SK-N-SH (cell line): ENCODE results near the gene MYO3A. TPM values are rescaled to one million over a fixed set of nuclear protein-coding genes. Genes with fewer than 3 reads are reported as not detected.

ENCODE experiments used
- CTCF ChIA-PET: fragments of 300-600, 350-600 bp; formaldehyde crosslinking; extraction: SDS; loops from one replicate; lab custom pipeline; 2021; lab: Yijun Ruan, JAX
- POLR2A ChIA-PET: fragments of 350-600 bp; sonication (Branson Sonifier 250); formaldehyde crosslinking; extraction: SDS; loops from one replicate; lab custom pipeline; 2020; ENCODE audit warnings: antibody characterized with exemption, inconsistent platforms; lab: Yijun Ruan, JAX
- DNase-seq: peaks from one replicate; pipeline ENCODE4 v3.0.0; 2012
- H2AFZ ChIP-seq: fragments of 200-600 bp; sonication (generic); 2 replicates; pipeline ENCODE4 v1.8.1; 2016; ENCODE audit warnings: antibody characterized with exemption, mild to moderate bottlenecking, low read depth
- H3F3A ChIP-seq: fragments of 200-600 bp; sonication (generic); replicated peaks from 2 replicates; pipeline ENCODE3; 2016; ENCODE audit warnings: antibody characterized with exemption, mild to moderate bottlenecking; ENCODE audit not compliant: insufficient read depth
- H3K27ac ChIP-seq, 2 experiments: fragments of 200-500 bp in 1 of 2; fragments of 200-600 bp in 1 of 2; sonication (Bioruptor generic) in 1 of 2; sonication (generic), shearing (Covaris generic) in 1 of 2; 2 replicates each; pipeline versions ENCODE4 v1.5.1 to v1.6.1; 2014 to 2016; ENCODE audit warnings: low read depth in 2 of 2, inconsistent platforms in 1 of 2, low read length in 1 of 2, mild to moderate bottlenecking in 1 of 2, mixed read lengths in 1 of 2
- H3K27me3 ChIP-seq: fragments of 200-600 bp; sonication (generic), shearing (Covaris generic); 2 replicates; pipeline ENCODE4 v1.6.1; 2016; ENCODE audit warnings: mixed run types; ENCODE audit not compliant: insufficient read depth
- H3K36me3 ChIP-seq, 2 experiments: fragments of 200-500 bp in 1 of 2; fragments of 200-600 bp in 1 of 2; sonication (Bioruptor generic) in 1 of 2; sonication (generic) in 1 of 2; replicated peaks in 1 of 2; 2 replicates each; pipeline versions ENCODE3 to v1.5.1; 2014 to 2016; ENCODE audit warnings: low read length in 1 of 2, mild to moderate bottlenecking in 1 of 2; ENCODE audit not compliant: insufficient read depth in 2 of 2, control insufficient read depth in 1 of 2
- H3K4me1 ChIP-seq, 2 experiments: fragments of 200-500 bp in 1 of 2; fragments of 200-600 bp in 1 of 2; sonication (Bioruptor generic) in 1 of 2; sonication (generic), shearing (Covaris generic) in 1 of 2; 2 replicates each; pipeline versions ENCODE4 v1.5.1 to v1.6.1; 2014 to 2016; ENCODE audit warnings: low read depth in 1 of 2, low read length in 1 of 2, mixed run types in 1 of 2; ENCODE audit not compliant: insufficient read depth in 2 of 2, control insufficient read depth in 1 of 2
- H3K4me2 ChIP-seq: fragments of 200-600 bp; sonication (generic), shearing (Covaris generic); 2 replicates; pipeline ENCODE4 v1.6.1; 2017; ENCODE audit warnings: mixed run types
- H3K4me3 ChIP-seq, 2 experiments: fragments of 200-500 bp in 1 of 2; fragments of 200-600 bp in 1 of 2; sonication (Bioruptor generic) in 1 of 2; sonication (generic), shearing (Covaris generic) in 1 of 2; 2 replicates each; pipeline versions ENCODE4 v1.5.1 to v1.8.1; 2014 to 2016; ENCODE audit warnings: low read depth in 2 of 2, inconsistent platforms in 1 of 2, low read length in 1 of 2, mild to moderate bottlenecking in 1 of 2, mixed read lengths in 1 of 2, moderate library complexity in 1 of 2
- H3K79me2 ChIP-seq: fragments of 200-600 bp; sonication (generic); 2 replicates; pipeline ENCODE4 v1.8.1; 2017; ENCODE audit warnings: mild to moderate bottlenecking; ENCODE audit not compliant: insufficient read depth
- H3K9ac ChIP-seq: fragments of 200-600 bp; sonication (generic); 2 replicates; pipeline ENCODE4 v1.6.1; 2017; ENCODE audit warnings: mixed run types
- H3K9me2 ChIP-seq: fragments of 200-600 bp; sonication (generic); 2 replicates; pipeline ENCODE4 v1.6.1; 2017; ENCODE audit warnings: mixed run types
- H3K9me3 ChIP-seq: fragments of 200-600 bp; sonication (generic); 2 replicates; pipeline ENCODE4 v1.6.1; 2017; ENCODE audit warnings: mixed run types, mild to moderate bottlenecking, moderate library complexity
- H4K20me1 ChIP-seq: fragments of 200-600 bp; sonication (generic); 2 replicates; pipeline ENCODE4 v1.6.1; 2017; ENCODE audit warnings: mild to moderate bottlenecking, mixed run types; ENCODE audit not compliant: insufficient read depth
- CTCF ChIP-seq: fragments of 200-600 bp; sonication (generic); IDR thresholded peaks from 2 replicates; pipeline ENCODE4 v1.6.1; 2017; ENCODE audit warnings: antibody characterized with exemption, mild to moderate bottlenecking, moderate library complexity
- FOXJ3 ChIP-seq: sonication (generic); formaldehyde crosslinking; IDR thresholded peaks from 2 replicates; pipeline ENCODE4 v1.5.1; 2020; ENCODE audit warnings: mild to moderate bottlenecking, missing genetic modification reagents
- GABPA ChIP-seq: IDR thresholded peaks from 2 replicates; pipeline ENCODE4 v1.4.0; 2012; ENCODE audit warnings: low read depth, mild to moderate bottlenecking
- GATA2 ChIP-seq: sonication (generic); formaldehyde crosslinking; IDR thresholded peaks from 2 replicates; pipeline ENCODE4 v1.5.0; 2020; ENCODE audit warnings: mild to moderate bottlenecking, missing genetic modification reagents
- JUND ChIP-seq: IDR thresholded peaks from 2 replicates; pipeline ENCODE4 v1.4.0; 2012
- MAX ChIP-seq: IDR thresholded peaks from 2 replicates; pipeline ENCODE4 v1.4.0; 2012; ENCODE audit warnings: low read depth
- MXI1 ChIP-seq: IDR thresholded peaks from 2 replicates; pipeline ENCODE4 v1.6.1; 2012; ENCODE audit warnings: mild to moderate bottlenecking, low read depth, low read length, improper control_type of control experiment
- NFIC ChIP-seq: IDR thresholded peaks from 2 replicates; pipeline ENCODE4 v1.4.0; 2012; ENCODE audit warnings: borderline replicate concordance
- NRF1 ChIP-seq: IDR thresholded peaks from 2 replicates; pipeline ENCODE4 v1.6.1; 2012; ENCODE audit warnings: low read depth, mild to moderate bottlenecking, low read length
- RAD21 ChIP-seq: IDR thresholded peaks from 2 replicates; pipeline ENCODE4 v1.6.1; 2012; ENCODE audit warnings: mild to moderate bottlenecking, low read length
- RCOR1 ChIP-seq: fragments of 150-350 bp; IDR thresholded peaks from 2 replicates; pipeline ENCODE4 v1.6.1; 2017; ENCODE audit warnings: antibody characterized with exemption, low read length
- RXRA ChIP-seq: IDR thresholded peaks from 2 replicates; pipeline ENCODE4 v1.4.0; 2012; ENCODE audit warnings: low read depth, mild to moderate bottlenecking, borderline replicate concordance
- SIN3A ChIP-seq: IDR thresholded peaks from 2 replicates; pipeline ENCODE4 v1.6.1; 2012; ENCODE audit warnings: low read depth, mild to moderate bottlenecking, low read length, moderate library complexity, borderline replicate concordance
- TEAD4 ChIP-seq: IDR thresholded peaks from 2 replicates; pipeline ENCODE4 v1.4.0; 2012; ENCODE audit warnings: mild to moderate bottlenecking, borderline replicate concordance; ENCODE audit not compliant: insufficient read depth
- USF2 ChIP-seq: fragments of 150-350 bp; IDR thresholded peaks from 2 replicates; pipeline ENCODE4 v1.6.1; 2017; ENCODE audit warnings: antibody characterized with exemption, low read length, low read depth, borderline replicate concordance
- ZBTB33 ChIP-seq: IDR thresholded peaks from 2 replicates; pipeline ENCODE4 v1.4.0; 2012; ENCODE audit warnings: low read depth, borderline replicate concordance
- WGBS: methylation state at CpG from one replicate; pipeline ENCODE4 v1.1.6; 2017; ENCODE audit warnings: low lambda C conversion rate; 5-methylcytosine and 5-hydroxymethylcytosine counted together
- polyA plus RNA-seq, 3 experiments: library from polyadenylated mRNA; depleted of rRNA; stranded (reverse); fragments of >200 nt; gene quantifications; 2 replicates each; pipeline ENCODE4 v1.2.3, GENCODE V29; 2012

Gene MYO3A
- polyA plus RNA-seq, 1 of the 3 experiments (the other 2 are of a cell fraction), result not detected

GRCh38 chr10:25899304-25899703 is 34.7 kb upstream of the MYO3A start:
- Histone ChIP-seq H3F3A (no peaks in the 10 kb centered on the region), H3K9me3 (no peaks in the 10 kb centered on the region), H3K27ac (no peak overlapping the region), H2AFZ (no peak overlapping the region), H3K4me3 (no peak overlapping the region), H3K4me1 (no peaks in the 10 kb centered on the region), H3K27me3 (no peaks in the 10 kb centered on the region), H3K79me2 (no peaks in the 10 kb centered on the region), H3K36me3 (no peaks in the 10 kb centered on the region), H3K4me2 (no peak overlapping the region), H4K20me1 (no peaks in the 10 kb centered on the region), H3K9me2 (no peaks in the 10 kb centered on the region)
- POLR2A ChIA-PET, result no interaction called here
- DNase-seq, result no peak
- CTCF ChIA-PET, result no interaction called here
- 7% methylated on average over 3 of the region's 3 CpGs for WGBS
- TF ChIP-seq GATA2 (no peak), GABPA (no peak), CTCF (no peak), NFIC (no peak), RXRA (no peak), TEAD4 (no peak), FOXJ3 (CRISPR knock-in tag) (no peak), USF2 (no peak), MAX (no peak), NRF1 (no peak), ZBTB33 (no peak), SIN3A (no peak), JUND (no peak), RCOR1 (no peak)
- TF ChIP-seq, all 33 proteins: peak for 0
- H3K9ac ChIP-seq, result no peak overlapping the region

- H3K27ac ChIP-seq, result no peak overlapping the region
- ChIA-PET CTCF (interaction anchor here (2.3 kb wide), 1 partner anchor 26 kb away, joined by 7 read pairs; no protein-coding TSS in a partner anchor), POLR2A (no interaction called here)
- no peaks in the 10 kb centered on the region for H3K9me2 ChIP-seq
- no peaks in the 10 kb centered on the region for H3F3A ChIP-seq
- no peaks in the 10 kb centered on the region for H4K20me1 ChIP-seq
- H3K36me3 ChIP-seq, result no peaks in the 10 kb centered on the region
- TF ChIP-seq MXI1 (no peak), RAD21 (no peak), RXRA (no peak)
- H3K4me3 ChIP-seq, result no peak overlapping the region
- H3K27me3 ChIP-seq, result no peaks in the 10 kb centered on the region
- no peaks in the 10 kb centered on the region for H3K4me1 ChIP-seq
- H3K4me2 ChIP-seq, result no peak overlapping the region
- no peak overlapping the region for H3K9ac ChIP-seq
- H3K9me3 ChIP-seq, result no peaks in the 10 kb centered on the region
- DNase-seq, result no peak
- WGBS, result 58% methylated on average over 4 of the region's 4 CpGs
- H3K79me2 ChIP-seq, result no peaks in the 10 kb centered on the region
- no peak overlapping the region for H2AFZ ChIP-seq
These were observed 32.8 kb upstream of the MYO3A start for GRCh38 chr10:25901199-25901598.
